Measurements from ENCODE around the gene ZNF512B.
"Not testable (repeated sequence)": the region's sequence is repeated elsewhere in the genome, so short reads cannot be mapped to it uniquely, and the experiment has no call there.

Gene ZNF512B

GRCh38 chr20:63961664-63962425, 7.9 kb downstream of the ZNF512B start:
- ATAC-seq: no peak
- TF ChIP-seq ZNF8 (CRISPR knock-in tag; IDR thresholded peaks at IDR 0.05) (no peak), ESRRG (CRISPR knock-in tag; IDR thresholded peaks at IDR 0.05) (no peak), ZFP3 (CRISPR knock-in tag; IDR thresholded peaks at IDR 0.05) (no peak), PPARA (CRISPR knock-in tag; IDR thresholded peaks at IDR 0.05; ENCODE audit: borderline replicate concordance) (no peak), BACH2 (CRISPR knock-in tag; IDR thresholded peaks at IDR 0.05; ENCODE audit: borderline replicate concordance) (no peak), TSHZ2 (CRISPR knock-in tag; IDR thresholded peaks at IDR 0.05) (no peak), RARB (CRISPR knock-in tag; IDR thresholded peaks at IDR 0.05) (no peak), ZNF565 (CRISPR knock-in tag; conservative IDR thresholded peaks at IDR 0.05; ENCODE audit: low read depth) (no peak), TCF4 (CRISPR knock-in tag; IDR thresholded peaks at IDR 0.05; ENCODE audit: borderline replicate concordance) (no peak), TOX (CRISPR knock-in tag; IDR thresholded peaks at IDR 0.05; ENCODE audit: borderline replicate concordance) (no peak), ZC3H10 (CRISPR knock-in tag; IDR thresholded peaks at IDR 0.05) (no peak), POU6F1 (CRISPR knock-in tag; IDR thresholded peaks at IDR 0.05; ENCODE audit: borderline replicate concordance, low read depth) (no peak), CSDC2 (CRISPR knock-in tag; IDR thresholded peaks at IDR 0.05) (no peak), ARNTL (CRISPR knock-in tag; IDR thresholded peaks at IDR 0.05; ENCODE audit: borderline replicate concordance, low read depth) (no peak)

GRCh38 chr20:63960654-63961621, 8.8 kb downstream of the ZNF512B start:
- ATAC-seq: not testable (repeated sequence)

- no peak for ATAC-seq
- TF ChIP-seq GLIS3 (CRISPR knock-in tag; IDR thresholded peaks at IDR 0.05): no peak
These were observed 10.0 kb downstream of the ZNF512B start for GRCh38 chr20:63959699-63960075.

GRCh38 chr20:63958964-63959698, 10.6 kb downstream of the ZNF512B start:
- no peak for ATAC-seq
- TF ChIP-seq GLIS3 (CRISPR knock-in tag; IDR thresholded peaks at IDR 0.05) (no peak), ZNF70 (CRISPR knock-in tag; IDR thresholded peaks at IDR 0.05) (no peak), ZNF8 (CRISPR knock-in tag; IDR thresholded peaks at IDR 0.05) (no peak), TCF4 (CRISPR knock-in tag; IDR thresholded peaks at IDR 0.05; ENCODE audit: borderline replicate concordance) (no peak), PATZ1 (CRISPR knock-in tag; IDR thresholded peaks at IDR 0.05; ENCODE audit: borderline replicate concordance) (no peak), BACH2 (CRISPR knock-in tag; IDR thresholded peaks at IDR 0.05; ENCODE audit: borderline replicate concordance) (no peak), ZC3H10 (CRISPR knock-in tag; IDR thresholded peaks at IDR 0.05) (no peak), CSRNP3 (CRISPR knock-in tag; IDR thresholded peaks at IDR 0.05) (no peak), CREB5 (CRISPR knock-in tag; IDR thresholded peaks at IDR 0.05; ENCODE audit: low read depth) (no peak), PPARA (CRISPR knock-in tag; IDR thresholded peaks at IDR 0.05; ENCODE audit: borderline replicate concordance) (no peak), TSHZ2 (CRISPR knock-in tag; IDR thresholded peaks at IDR 0.05) (no peak)

All from SK-N-SH treated with all-trans-retinoic acid at 6 μM for 48 hours (cell line).